ENCODE measurements around the gene CLNS1A.

- TF ChIP-seq, protein P1, sequence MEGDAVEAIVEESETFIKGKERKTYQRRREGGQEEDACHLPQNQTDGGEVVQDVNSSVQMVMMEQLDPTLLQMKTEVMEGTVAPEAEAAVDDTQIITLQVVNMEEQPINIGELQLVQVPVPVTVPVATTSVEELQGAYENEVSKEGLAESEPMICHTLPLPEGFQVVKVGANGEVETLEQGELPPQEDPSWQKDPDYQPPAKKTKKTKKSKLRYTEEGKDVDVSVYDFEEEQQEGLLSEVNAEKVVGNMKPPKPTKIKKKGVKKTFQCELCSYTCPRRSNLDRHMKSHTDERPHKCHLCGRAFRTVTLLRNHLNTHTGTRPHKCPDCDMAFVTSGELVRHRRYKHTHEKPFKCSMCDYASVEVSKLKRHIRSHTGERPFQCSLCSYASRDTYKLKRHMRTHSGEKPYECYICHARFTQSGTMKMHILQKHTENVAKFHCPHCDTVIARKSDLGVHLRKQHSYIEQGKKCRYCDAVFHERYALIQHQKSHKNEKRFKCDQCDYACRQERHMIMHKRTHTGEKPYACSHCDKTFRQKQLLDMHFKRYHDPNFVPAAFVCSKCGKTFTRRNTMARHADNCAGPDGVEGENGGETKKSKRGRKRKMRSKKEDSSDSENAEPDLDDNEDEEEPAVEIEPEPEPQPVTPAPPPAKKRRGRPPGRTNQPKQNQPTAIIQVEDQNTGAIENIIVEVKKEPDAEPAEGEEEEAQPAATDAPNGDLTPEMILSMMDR (IDR thresholded peaks at IDR 0.05) = no peak
- no peak for TF ChIP-seq POLR2A (IDR thresholded peaks at IDR 0.05)
These were observed 10.2 kb upstream of the CLNS1A start for GRCh38 chr11:77647654-77648305.
